Activated B cell treated with CpG ODN at 0.5 μM for 24 hours (primary cell): ENCODE measurements around the gene CMPK1. TPM values are rescaled to one million over a fixed set of nuclear protein-coding genes. Genes with fewer than 3 reads are reported as not detected.

Experiments used
- ATAC-seq: fragments of 200-7000 bp; cut with Tn5 transposase; one replicate; pipeline ENCODE4 v1.10.0; 2021; ENCODE audit warnings: low read depth, mild to moderate bottlenecking, moderate library complexity
- CTCF ChIA-PET: fragments of 350-600 bp; sonication (Branson Sonifier 250); formaldehyde crosslinking; loops from one replicate; lab custom pipeline; 2021; ENCODE audit warnings: antibody characterized with exemption; lab: Charles Lee
- POLR2A ChIA-PET: fragments of 350-600 bp; sonication (Branson Sonifier 250); formaldehyde crosslinking; loops from one replicate; lab custom pipeline; 2021; ENCODE audit warnings: antibody characterized with exemption; lab: Charles Lee
- DNase-seq: peaks from one replicate; pipeline ENCODE4 v3.0.0; 2022
- H3K27ac Mint-ChIP-seq: one replicate; pipeline ENCODE4 v1.8.0; 2020; ENCODE audit warnings: mixed read lengths
- H3K27me3 Mint-ChIP-seq: one replicate; pipeline ENCODE4 v1.8.0; 2021; ENCODE audit warnings: mixed read lengths
- H3K36me3 Mint-ChIP-seq: one replicate; pipeline ENCODE4 v1.8.0; 2021; ENCODE audit warnings: low read depth, mixed read lengths
- H3K4me1 Mint-ChIP-seq: one replicate; pipeline ENCODE4 v1.8.0; 2021; ENCODE audit warnings: mixed read lengths
- H3K4me3 Mint-ChIP-seq: one replicate; pipeline ENCODE4 v1.8.0; 2020; ENCODE audit warnings: mild to moderate bottlenecking, mixed read lengths
- H3K9me3 Mint-ChIP-seq: one replicate; pipeline ENCODE4 v1.8.0; 2020; ENCODE audit warnings: mixed read lengths
- intact Hi-C: fragments of 100-400 bp; cut with micrococcal nuclease; formaldehyde crosslinking; loops from one replicate; pipeline ENCODE4 v1.15.1; 2024
- total RNA-seq: library from RNA; stranded (reverse); gene quantifications from 2 replicates; pipeline ENCODE4 v1.2.3, GENCODE V29; 2022
- TF ChIP-seq, protein P1 (sequence below): fragments of 200-600 bp; IDR thresholded peaks from one replicate; pipeline ENCODE4 v1.8.0; 2022; ENCODE audit warnings: antibody characterized with exemption, mild to moderate bottlenecking

Gene CMPK1
- total RNA-seq, 1 donor from 2014 or later: 97.1 TPM

DNA sequence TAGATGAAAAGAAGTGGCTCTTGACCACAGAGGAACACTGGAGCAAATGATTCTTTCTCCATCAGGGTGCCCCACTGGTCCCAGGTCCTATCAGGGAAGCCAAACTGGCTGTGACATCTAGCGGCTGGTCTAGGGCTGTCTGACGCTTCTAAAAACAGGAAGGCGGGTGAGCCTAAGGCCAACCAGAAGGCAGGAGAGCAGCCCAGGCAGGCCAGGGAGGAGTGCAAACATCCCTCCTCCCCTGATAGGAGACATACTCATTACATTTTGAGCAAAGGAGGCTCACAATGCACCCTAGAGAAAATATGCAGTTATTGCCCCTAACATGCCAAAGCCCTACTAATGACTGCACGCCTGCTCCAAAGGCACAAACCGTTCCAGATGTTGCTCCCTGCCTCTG is 72.1 kb downstream of the CMPK1 start:
- no peaks in the 10 kb centered on the region for H3K36me3 Mint-ChIP-seq
- H3K27me3 Mint-ChIP-seq: peaks cover 26% of the 10 kb centered on the region
- no peak for ATAC-seq
- DNase-seq: no peak
- H3K27ac Mint-ChIP-seq: no peak overlapping the region
- no peaks in the 10 kb centered on the region for H3K4me1 Mint-ChIP-seq
- ChIA-PET CTCF (no interaction called here), POLR2A (no interaction called here)
- intact Hi-C loops: no loop called here
- H3K4me3 Mint-ChIP-seq: no peak overlapping the region
- no peaks in the 10 kb centered on the region for H3K9me3 Mint-ChIP-seq
- TF ChIP-seq, protein P1, sequence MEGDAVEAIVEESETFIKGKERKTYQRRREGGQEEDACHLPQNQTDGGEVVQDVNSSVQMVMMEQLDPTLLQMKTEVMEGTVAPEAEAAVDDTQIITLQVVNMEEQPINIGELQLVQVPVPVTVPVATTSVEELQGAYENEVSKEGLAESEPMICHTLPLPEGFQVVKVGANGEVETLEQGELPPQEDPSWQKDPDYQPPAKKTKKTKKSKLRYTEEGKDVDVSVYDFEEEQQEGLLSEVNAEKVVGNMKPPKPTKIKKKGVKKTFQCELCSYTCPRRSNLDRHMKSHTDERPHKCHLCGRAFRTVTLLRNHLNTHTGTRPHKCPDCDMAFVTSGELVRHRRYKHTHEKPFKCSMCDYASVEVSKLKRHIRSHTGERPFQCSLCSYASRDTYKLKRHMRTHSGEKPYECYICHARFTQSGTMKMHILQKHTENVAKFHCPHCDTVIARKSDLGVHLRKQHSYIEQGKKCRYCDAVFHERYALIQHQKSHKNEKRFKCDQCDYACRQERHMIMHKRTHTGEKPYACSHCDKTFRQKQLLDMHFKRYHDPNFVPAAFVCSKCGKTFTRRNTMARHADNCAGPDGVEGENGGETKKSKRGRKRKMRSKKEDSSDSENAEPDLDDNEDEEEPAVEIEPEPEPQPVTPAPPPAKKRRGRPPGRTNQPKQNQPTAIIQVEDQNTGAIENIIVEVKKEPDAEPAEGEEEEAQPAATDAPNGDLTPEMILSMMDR: no peak

DNA sequence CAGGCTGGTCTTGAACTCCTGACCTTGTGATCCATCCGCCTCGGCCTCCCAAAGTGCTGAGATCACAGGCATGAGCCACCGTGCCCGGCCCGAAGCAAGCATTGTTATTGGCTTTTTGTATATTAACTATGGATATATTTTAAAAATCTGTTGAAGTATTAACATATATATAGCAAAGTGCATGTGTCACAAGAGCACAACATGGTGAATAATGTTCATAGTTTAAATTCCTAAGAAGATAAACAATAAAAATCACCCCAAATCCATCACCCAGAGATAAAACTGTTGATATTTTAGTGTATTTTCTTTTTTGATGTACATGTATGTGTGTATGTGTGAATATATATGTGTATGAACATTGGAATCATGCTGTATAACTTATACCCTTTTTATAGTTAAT is 73.4 kb downstream of the CMPK1 start:
- ChIA-PET POLR2A (no interaction called here), CTCF (no interaction called here)
- DNase-seq: no peak
- peaks cover 23% of the 10 kb centered on the region for H3K27me3 Mint-ChIP-seq
- no peaks in the 10 kb centered on the region for H3K4me1 Mint-ChIP-seq
- no peak overlapping the region for H3K4me3 Mint-ChIP-seq
- TF ChIP-seq, protein P1: no peak
- no peak overlapping the region for H3K27ac Mint-ChIP-seq
- ATAC-seq: no peak
- H3K36me3 Mint-ChIP-seq: no peaks in the 10 kb centered on the region
- no peaks in the 10 kb centered on the region for H3K9me3 Mint-ChIP-seq
- intact Hi-C loops: no loop called here

DNA sequence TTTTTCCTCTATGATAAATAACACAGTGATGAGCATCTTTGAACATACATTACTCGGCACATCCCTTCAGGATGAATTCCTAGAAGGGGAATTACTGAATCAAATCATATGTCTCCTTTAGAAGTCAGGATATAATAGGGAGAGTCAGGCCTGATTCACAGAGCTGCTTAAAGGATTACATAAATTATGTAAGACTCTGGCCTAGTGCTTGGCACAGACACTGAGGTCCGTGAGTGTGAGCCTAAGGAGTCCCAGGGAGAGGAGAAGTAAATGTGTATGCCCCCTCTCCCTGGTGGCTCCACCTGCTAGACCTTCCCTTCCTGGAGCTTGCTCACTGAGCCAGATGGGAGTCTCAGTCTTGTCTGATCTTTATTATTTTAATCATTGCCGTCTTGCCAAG is 73.9 kb downstream of the CMPK1 start:
- ChIA-PET POLR2A (no interaction called here), CTCF (no interaction called here)
- no peaks in the 10 kb centered on the region for H3K9me3 Mint-ChIP-seq
- no peaks in the 10 kb centered on the region for H3K36me3 Mint-ChIP-seq
- peaks cover 18% of the 10 kb centered on the region for H3K27me3 Mint-ChIP-seq
- ATAC-seq (no peak), DNase-seq (no peak)
- H3K27ac Mint-ChIP-seq: no peak overlapping the region
- TF ChIP-seq, protein P1: no peak
- intact Hi-C loops: no loop called here
- H3K4me1 Mint-ChIP-seq: no peaks in the 10 kb centered on the region
- H3K4me3 Mint-ChIP-seq: no peak overlapping the region

DNA sequence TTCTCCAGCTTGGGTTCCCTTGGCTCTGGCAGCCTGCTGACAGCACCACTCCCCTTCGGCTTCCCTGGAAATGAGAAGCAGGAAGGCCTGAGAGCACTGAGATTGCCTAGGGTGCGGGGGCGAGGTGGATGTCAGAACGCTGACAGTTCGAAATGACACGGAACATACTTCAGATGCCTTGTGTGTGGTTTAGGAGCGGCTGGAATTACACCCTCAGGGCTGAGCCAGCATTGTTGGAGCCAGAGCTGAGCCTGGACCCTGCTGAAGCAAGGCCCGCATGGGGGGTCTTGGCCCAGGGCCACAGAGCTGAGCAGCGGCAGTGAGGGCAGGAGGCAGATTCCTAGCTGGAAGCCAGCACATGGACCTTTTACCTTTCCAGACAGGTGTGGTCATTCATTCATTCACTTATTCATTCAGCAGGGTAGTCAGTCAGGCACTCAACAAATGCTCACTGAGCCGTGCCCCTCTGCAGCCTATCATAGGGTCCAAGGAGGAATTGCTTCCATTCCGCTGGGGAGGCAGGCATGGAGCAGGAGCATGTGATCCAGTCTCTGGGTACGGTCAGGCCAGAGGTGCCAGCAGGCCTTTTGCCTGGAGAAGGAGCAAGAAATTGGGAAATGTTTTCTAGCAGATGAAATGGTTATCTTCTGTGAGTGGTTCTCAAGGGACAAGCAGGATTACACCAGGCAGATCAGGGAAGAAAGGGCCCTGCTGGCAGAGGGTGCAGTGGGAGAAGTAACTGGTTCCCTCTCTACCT is 75.9 kb downstream of the CMPK1 start:
- intact Hi-C loops: no loop called here
- ChIA-PET CTCF (no interaction called here), POLR2A (no interaction called here)
- Mint-ChIP-seq H3K4me3 (no peak overlapping the region), H3K36me3 (no peaks in the 10 kb centered on the region), H3K4me1 (no peaks in the 10 kb centered on the region), H3K9me3 (no peaks in the 10 kb centered on the region), H3K27me3 (peaks cover 25% of the 10 kb centered on the region), H3K27ac (no peak overlapping the region)
- TF ChIP-seq, protein P1: no peak
- ATAC-seq (no peak), DNase-seq (no peak)

- intact Hi-C loops: no loop called here
- ChIA-PET POLR2A (no interaction called here), CTCF (no interaction called here)
- H3K36me3 Mint-ChIP-seq: no peaks in the 10 kb centered on the region
- H3K9me3 Mint-ChIP-seq: no peaks in the 10 kb centered on the region
- ATAC-seq (no peak), DNase-seq (no peak)
- no peak overlapping the region for H3K27ac Mint-ChIP-seq
- H3K4me1 Mint-ChIP-seq: no peaks in the 10 kb centered on the region
- no peak overlapping the region for H3K4me3 Mint-ChIP-seq
- H3K27me3 Mint-ChIP-seq: peaks cover 27% of the 10 kb centered on the region
- TF ChIP-seq, protein P1: no peak
Measured at GRCh38 chr1:47410068-47410455, 76.5 kb downstream of the CMPK1 start.
